SU-DHL-6 (cell line): ENCODE measurements around the gene KLK15.

Experiments used
- CTCF ChIP-seq: fragments of 200-600 bp; sonication (generic); IDR thresholded peaks from one replicate; pipeline ENCODE4 v1.5.1; 2017; ENCODE audit warnings: antibody characterized with exemption, mild to moderate bottlenecking, low read length, moderate library complexity; ENCODE audit not compliant: insufficient read depth, poor library complexity, severe bottlenecking
- EZH2phosphoT487 ChIP-seq: fragments of 200-600 bp; sonication (generic), shearing (Covaris generic); conservative IDR thresholded peaks from 2 replicates; pipeline ENCODE4 v1.6.1; 2018; ENCODE audit warnings: mild to moderate bottlenecking, antibody characterized with exemption, low read length, moderate library complexity, mixed read lengths

- TF ChIP-seq EZH2phosphoT487 (no peak), CTCF (no peak)
Measured at GRCh38 chr19:50859849-50860248, 26.5 kb upstream of the KLK15 start.
